Smooth muscle cell (in vitro differentiated cells): ENCODE data around the gene PAX8. TPM values are rescaled to one million over a fixed set of nuclear protein-coding genes. Genes with fewer than 3 reads are reported as not detected.

Experiments used
- DNase-seq: peaks from one replicate; lab custom pipeline; 2025; ENCODE audit not compliant: unreplicated experiment; lab: John Stamatoyannopoulos, UW
- H2AFZ ChIP-seq: fragments of 200-600 bp; sonication (generic); 2 replicates; pipeline ENCODE4 v1.6.0; 2016; ENCODE audit warnings: antibody characterized with exemption, low read depth, mild to moderate bottlenecking
- H3F3A ChIP-seq: fragments of 200-600 bp; sonication (generic); 2 replicates; pipeline ENCODE4 v1.6.0; 2017; ENCODE audit warnings: antibody characterized with exemption, low read depth
- H3K27ac ChIP-seq: fragments of 200-600 bp; sonication (generic); 2 replicates; pipeline ENCODE4 v1.5.1; 2016; ENCODE audit warnings: low read depth, mild to moderate bottlenecking
- H3K27me3 ChIP-seq: fragments of 200-600 bp; sonication (generic); 2 replicates; pipeline ENCODE4 v1.6.1; 2016; ENCODE audit warnings: low read depth, mild to moderate bottlenecking
- H3K36me3 ChIP-seq: fragments of 200-600 bp; sonication (generic); 2 replicates; pipeline ENCODE4 v1.5.1; 2016; ENCODE audit warnings: low read depth
- H3K4me1 ChIP-seq: fragments of 200-600 bp; sonication (generic); 2 replicates; pipeline ENCODE4 v1.5.1; 2016; ENCODE audit warnings: low read depth
- H3K4me2 ChIP-seq: fragments of 200-600 bp; sonication (generic); 2 replicates; pipeline ENCODE4 v1.6.0; 2016; ENCODE audit warnings: mild to moderate bottlenecking
- H3K4me3 ChIP-seq: fragments of 200-600 bp; sonication (generic); 2 replicates; pipeline ENCODE4 v1.5.1; 2016; ENCODE audit warnings: mild to moderate bottlenecking
- H3K79me2 ChIP-seq: fragments of 200-600 bp; sonication (generic); 2 replicates; pipeline ENCODE4 v1.6.0; 2016; ENCODE audit warnings: low read depth, mild to moderate bottlenecking
- H3K9ac ChIP-seq: fragments of 200-600 bp; sonication (generic); 2 replicates; pipeline ENCODE4 v1.6.0; 2016; ENCODE audit warnings: low read depth
- H3K9me3 ChIP-seq: fragments of 200-600 bp; sonication (generic); replicated peaks from 2 replicates; pipeline ENCODE4 v1.5.1; 2016; ENCODE audit warnings: low read depth
- H4K20me1 ChIP-seq: fragments of 200-600 bp; sonication (generic); 2 replicates; pipeline ENCODE4 v1.6.0; 2016; ENCODE audit warnings: low read depth
- WGBS: methylation state at CpG from one replicate; pipeline ENCODE4 v1.1.7; 2016; ENCODE audit warnings: low lambda C conversion rate; 5-methylcytosine and 5-hydroxymethylcytosine counted together
- polyA plus RNA-seq: library from polyadenylated mRNA; unstranded; fragments of >200 nt; fragmentation: Nextera tagmentation; extraction: Ambion mirVana; gene quantifications from 2 replicates; pipeline ENCODE4 v1.2.1, GENCODE V29; 2016
- total RNA-seq: library from RNA; depleted of rRNA; stranded (reverse); fragments of >200 nt; gene quantifications from 2 replicates; pipeline ENCODE4 v1.2.3, GENCODE V29; 2014
- TF ChIP-seq, protein P1 (sequence below): fragments of 200-600 bp; sonication (generic); IDR thresholded peaks from 2 replicates; pipeline ENCODE4 v1.5.1; 2017; ENCODE audit warnings: borderline replicate concordance, mild to moderate bottlenecking, antibody characterized with exemption; ENCODE audit not compliant: insufficient read depth, poor library complexity, severe bottlenecking

PAX8 gene
- total and polyA plus RNA-seq, 2 experiments from 2014 or later = not detected

DNA sequence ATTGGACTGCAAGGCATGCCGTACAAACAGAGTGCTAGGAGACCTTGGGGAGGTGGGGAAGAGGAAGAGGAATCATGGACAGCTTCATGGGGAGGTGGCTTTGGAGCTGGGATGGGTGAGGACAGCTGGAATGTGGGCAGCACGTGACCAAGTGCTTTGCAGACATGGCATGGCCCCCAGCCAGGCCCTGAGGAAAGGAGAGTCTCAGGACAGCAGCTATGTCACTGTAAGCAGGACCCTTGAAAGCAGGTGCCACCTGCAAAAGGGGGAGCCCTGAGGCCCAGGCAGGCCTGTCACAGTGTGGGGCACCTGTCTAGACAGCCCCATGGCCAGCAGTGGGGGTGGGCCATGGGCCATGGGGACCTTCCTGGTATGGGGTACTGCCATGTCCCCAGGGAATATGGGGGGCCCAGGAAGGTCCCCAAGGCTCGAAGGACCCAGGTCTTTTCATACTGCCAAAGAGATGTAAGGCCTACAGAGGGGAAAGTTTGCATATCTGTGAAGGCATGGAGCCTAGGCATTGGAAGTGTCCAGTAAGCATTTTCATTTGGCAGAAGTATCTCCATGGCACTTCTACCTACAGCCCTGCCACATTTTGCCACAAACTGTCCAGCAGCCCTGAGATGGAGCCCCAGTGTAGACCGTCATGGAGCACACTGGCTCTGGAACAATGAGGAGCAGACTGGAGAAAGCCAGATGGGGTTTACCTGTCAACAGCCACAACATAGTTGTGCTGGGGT is 9.9 kb downstream of the PAX8 start:
- TF ChIP-seq, protein P1, sequence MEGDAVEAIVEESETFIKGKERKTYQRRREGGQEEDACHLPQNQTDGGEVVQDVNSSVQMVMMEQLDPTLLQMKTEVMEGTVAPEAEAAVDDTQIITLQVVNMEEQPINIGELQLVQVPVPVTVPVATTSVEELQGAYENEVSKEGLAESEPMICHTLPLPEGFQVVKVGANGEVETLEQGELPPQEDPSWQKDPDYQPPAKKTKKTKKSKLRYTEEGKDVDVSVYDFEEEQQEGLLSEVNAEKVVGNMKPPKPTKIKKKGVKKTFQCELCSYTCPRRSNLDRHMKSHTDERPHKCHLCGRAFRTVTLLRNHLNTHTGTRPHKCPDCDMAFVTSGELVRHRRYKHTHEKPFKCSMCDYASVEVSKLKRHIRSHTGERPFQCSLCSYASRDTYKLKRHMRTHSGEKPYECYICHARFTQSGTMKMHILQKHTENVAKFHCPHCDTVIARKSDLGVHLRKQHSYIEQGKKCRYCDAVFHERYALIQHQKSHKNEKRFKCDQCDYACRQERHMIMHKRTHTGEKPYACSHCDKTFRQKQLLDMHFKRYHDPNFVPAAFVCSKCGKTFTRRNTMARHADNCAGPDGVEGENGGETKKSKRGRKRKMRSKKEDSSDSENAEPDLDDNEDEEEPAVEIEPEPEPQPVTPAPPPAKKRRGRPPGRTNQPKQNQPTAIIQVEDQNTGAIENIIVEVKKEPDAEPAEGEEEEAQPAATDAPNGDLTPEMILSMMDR = no peak

DNA sequence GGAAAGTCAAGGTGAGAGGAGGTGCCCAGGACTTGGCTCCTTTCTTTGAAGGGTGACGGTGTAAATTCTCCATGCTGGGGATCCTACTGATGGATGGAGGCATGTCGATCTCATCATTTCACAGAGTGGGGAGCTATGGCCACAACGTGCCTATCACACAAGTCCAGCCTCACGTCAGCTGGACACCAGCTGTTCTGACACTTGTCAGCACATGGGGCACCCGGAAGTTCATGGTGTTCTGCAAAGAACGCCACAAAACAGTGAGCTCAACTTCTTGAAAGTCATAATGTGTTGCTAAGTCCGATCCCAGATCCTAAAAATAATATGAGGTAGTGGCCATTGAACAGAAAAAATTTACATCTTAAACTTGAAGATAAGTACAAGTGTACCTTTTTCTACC is 12.3 kb downstream of the PAX8 start:
- H3K79me2 ChIP-seq = no peaks in the 10 kb centered on the region
- H3K9me3 ChIP-seq = no peaks in the 10 kb centered on the region
- H3K9ac ChIP-seq = no peak overlapping the region
- no peak overlapping the region for H2AFZ ChIP-seq
- H3K4me3 ChIP-seq = no peak overlapping the region
- 78% methylated on average over 7 of the region's 7 CpGs for WGBS
- no peaks in the 10 kb centered on the region for H3F3A ChIP-seq
- DNase-seq = no peak
- H3K27ac ChIP-seq = no peak overlapping the region
- H3K4me2 ChIP-seq = no peak overlapping the region
- H3K27me3 ChIP-seq = peaks cover 99% of the 10 kb centered on the region
- TF ChIP-seq, protein P1 = no peak
- no peaks in the 10 kb centered on the region for H3K36me3 ChIP-seq
- no peaks in the 10 kb centered on the region for H3K4me1 ChIP-seq
- H4K20me1 ChIP-seq = no peaks in the 10 kb centered on the region

More for the DNA sequence above, 9.9 kb downstream of the PAX8 start:
- no peaks in the 10 kb centered on the region for H3K36me3 ChIP-seq
- no peaks in the 10 kb centered on the region for H3K9me3 ChIP-seq
- WGBS = 77% methylated on average over 4 of the region's 4 CpGs
- H2AFZ ChIP-seq = no peak overlapping the region
- H3K9ac ChIP-seq = no peak overlapping the region
- no peak overlapping the region for H3K4me3 ChIP-seq
- no peaks in the 10 kb centered on the region for H4K20me1 ChIP-seq
- no peaks in the 10 kb centered on the region for H3K79me2 ChIP-seq
- no peak overlapping the region for H3K27ac ChIP-seq
- no peaks in the 10 kb centered on the region for H3F3A ChIP-seq
- peaks cover 6% of the 10 kb centered on the region for H3K4me1 ChIP-seq
- H3K4me2 ChIP-seq = no peak overlapping the region
- peaks cover 99% of the 10 kb centered on the region for H3K27me3 ChIP-seq
- DNase-seq = no peak

DNA sequence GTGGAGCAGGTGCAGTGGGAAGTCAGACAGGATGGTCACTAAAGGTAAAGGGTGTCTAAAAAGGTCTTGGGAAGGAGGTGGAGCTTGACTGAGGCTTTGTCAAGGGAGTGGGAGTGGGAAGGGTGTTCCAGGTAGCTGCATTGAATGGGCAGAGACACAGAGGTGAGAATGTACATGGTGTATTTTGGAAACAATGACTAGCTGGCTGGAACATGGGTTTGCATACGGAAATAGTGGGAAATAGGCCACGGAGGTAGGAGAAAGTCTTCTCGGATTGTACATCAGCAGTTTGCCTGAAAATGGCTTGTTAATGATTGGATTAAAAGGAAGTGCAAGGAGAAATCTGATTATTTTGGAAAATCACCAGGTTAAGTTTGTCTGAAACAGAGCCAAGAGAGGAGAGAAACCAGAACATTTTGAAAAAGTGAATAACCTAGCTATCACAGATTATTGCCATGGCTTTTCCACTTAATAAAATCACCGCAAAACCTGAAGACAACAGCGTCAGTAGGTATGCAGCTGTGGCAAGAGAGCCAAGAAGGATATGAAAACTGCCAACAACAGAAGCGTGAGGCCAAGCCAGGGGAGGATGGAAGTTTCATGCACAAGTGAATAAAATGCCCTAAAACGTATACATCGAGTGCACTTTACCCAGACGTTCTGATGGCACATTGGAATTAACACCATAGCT is 13.9 kb downstream of the PAX8 start:
- H3K4me1 ChIP-seq = no peaks in the 10 kb centered on the region
- H4K20me1 ChIP-seq = no peaks in the 10 kb centered on the region
- H3K9ac ChIP-seq = no peak overlapping the region
- H3K27me3 ChIP-seq = peaks cover 93% of the 10 kb centered on the region
- DNase-seq = no peak
- 85% methylated on average over 9 of the region's 9 CpGs for WGBS
- H3K36me3 ChIP-seq = no peaks in the 10 kb centered on the region
- no peaks in the 10 kb centered on the region for H3K9me3 ChIP-seq
- H3K27ac ChIP-seq = no peak overlapping the region
- H3K79me2 ChIP-seq = no peaks in the 10 kb centered on the region
- H3F3A ChIP-seq = no peaks in the 10 kb centered on the region
- H2AFZ ChIP-seq = no peak overlapping the region
- H3K4me2 ChIP-seq = no peak overlapping the region
- TF ChIP-seq, protein P1 = no peak
- H3K4me3 ChIP-seq = no peak overlapping the region
